SK-N-SH (cell line): ENCODE data around the gene NELFA. TPM values are rescaled to one million over a fixed set of nuclear protein-coding genes. Genes with fewer than 3 reads are reported as not detected.

Experiments
- CTCF ChIA-PET: fragments of 300-600, 350-600 bp; formaldehyde crosslinking; extraction: SDS; loops from one replicate; lab custom pipeline; 2021; lab: Yijun Ruan, JAX
- POLR2A ChIA-PET: fragments of 350-600 bp; sonication (Branson Sonifier 250); formaldehyde crosslinking; extraction: SDS; loops from one replicate; lab custom pipeline; 2020; ENCODE audit warnings: antibody characterized with exemption, inconsistent platforms; lab: Yijun Ruan, JAX
- DNase-seq: peaks from one replicate; pipeline ENCODE4 v3.0.0; 2012
- H2AFZ ChIP-seq: fragments of 200-600 bp; sonication (generic); 2 replicates; pipeline ENCODE4 v1.8.1; 2016; ENCODE audit warnings: antibody characterized with exemption, mild to moderate bottlenecking, low read depth
- H3F3A ChIP-seq: fragments of 200-600 bp; sonication (generic); replicated peaks from 2 replicates; pipeline ENCODE3; 2016; ENCODE audit warnings: antibody characterized with exemption, mild to moderate bottlenecking; ENCODE audit not compliant: insufficient read depth
- H3K27ac ChIP-seq, 2 experiments: fragments of 200-500 bp in 1 of 2; fragments of 200-600 bp in 1 of 2; sonication (Bioruptor generic) in 1 of 2; sonication (generic), shearing (Covaris generic) in 1 of 2; 2 replicates each; pipeline versions ENCODE4 v1.5.1 to v1.6.1; 2014 to 2016; ENCODE audit warnings: low read depth in 2 of 2, inconsistent platforms in 1 of 2, low read length in 1 of 2, mild to moderate bottlenecking in 1 of 2, mixed read lengths in 1 of 2
- H3K27me3 ChIP-seq: fragments of 200-600 bp; sonication (generic), shearing (Covaris generic); 2 replicates; pipeline ENCODE4 v1.6.1; 2016; ENCODE audit warnings: mixed run types; ENCODE audit not compliant: insufficient read depth
- H3K36me3 ChIP-seq, 2 experiments: fragments of 200-500 bp in 1 of 2; fragments of 200-600 bp in 1 of 2; sonication (Bioruptor generic) in 1 of 2; sonication (generic) in 1 of 2; replicated peaks in 1 of 2; 2 replicates each; pipeline versions ENCODE3 to v1.5.1; 2014 to 2016; ENCODE audit warnings: low read length in 1 of 2, mild to moderate bottlenecking in 1 of 2; ENCODE audit not compliant: insufficient read depth in 2 of 2, control insufficient read depth in 1 of 2
- H3K4me1 ChIP-seq, 2 experiments: fragments of 200-500 bp in 1 of 2; fragments of 200-600 bp in 1 of 2; sonication (Bioruptor generic) in 1 of 2; sonication (generic), shearing (Covaris generic) in 1 of 2; 2 replicates each; pipeline versions ENCODE4 v1.5.1 to v1.6.1; 2014 to 2016; ENCODE audit warnings: low read depth in 1 of 2, low read length in 1 of 2, mixed run types in 1 of 2; ENCODE audit not compliant: insufficient read depth in 2 of 2, control insufficient read depth in 1 of 2
- H3K4me2 ChIP-seq: fragments of 200-600 bp; sonication (generic), shearing (Covaris generic); 2 replicates; pipeline ENCODE4 v1.6.1; 2017; ENCODE audit warnings: mixed run types
- H3K4me3 ChIP-seq, 2 experiments: fragments of 200-500 bp in 1 of 2; fragments of 200-600 bp in 1 of 2; sonication (Bioruptor generic) in 1 of 2; sonication (generic), shearing (Covaris generic) in 1 of 2; 2 replicates each; pipeline versions ENCODE4 v1.5.1 to v1.8.1; 2014 to 2016; ENCODE audit warnings: low read depth in 2 of 2, inconsistent platforms in 1 of 2, low read length in 1 of 2, mild to moderate bottlenecking in 1 of 2, mixed read lengths in 1 of 2, moderate library complexity in 1 of 2
- H3K79me2 ChIP-seq: fragments of 200-600 bp; sonication (generic); 2 replicates; pipeline ENCODE4 v1.8.1; 2017; ENCODE audit warnings: mild to moderate bottlenecking; ENCODE audit not compliant: insufficient read depth
- H3K9ac ChIP-seq: fragments of 200-600 bp; sonication (generic); 2 replicates; pipeline ENCODE4 v1.6.1; 2017; ENCODE audit warnings: mixed run types
- H3K9me2 ChIP-seq: fragments of 200-600 bp; sonication (generic); 2 replicates; pipeline ENCODE4 v1.6.1; 2017; ENCODE audit warnings: mixed run types
- H3K9me3 ChIP-seq: fragments of 200-600 bp; sonication (generic); 2 replicates; pipeline ENCODE4 v1.6.1; 2017; ENCODE audit warnings: mixed run types, mild to moderate bottlenecking, moderate library complexity
- H4K20me1 ChIP-seq: fragments of 200-600 bp; sonication (generic); 2 replicates; pipeline ENCODE4 v1.6.1; 2017; ENCODE audit warnings: mild to moderate bottlenecking, mixed run types; ENCODE audit not compliant: insufficient read depth
- CHD2 ChIP-seq: fragments of 150-350 bp; IDR thresholded peaks from 2 replicates; pipeline ENCODE4 v1.6.1; 2018; ENCODE audit warnings: low read length; ENCODE audit not compliant: partially characterized antibody
- ELF1 ChIP-seq: IDR thresholded peaks from 2 replicates; pipeline ENCODE4 v1.4.0; 2012
- EP300 ChIP-seq, 2 experiments: IDR thresholded peaks; 2 replicates each; pipeline versions ENCODE4 v1.4.0 to v1.6.1; 2012; ENCODE audit warnings: borderline replicate concordance in 1 of 2, low read depth in 1 of 2, low read length in 1 of 2
- FOXJ3 ChIP-seq: sonication (generic); formaldehyde crosslinking; IDR thresholded peaks from 2 replicates; pipeline ENCODE4 v1.5.1; 2020; ENCODE audit warnings: mild to moderate bottlenecking, missing genetic modification reagents
- GABPA ChIP-seq: IDR thresholded peaks from 2 replicates; pipeline ENCODE4 v1.4.0; 2012; ENCODE audit warnings: low read depth, mild to moderate bottlenecking
- GATA2 ChIP-seq: sonication (generic); formaldehyde crosslinking; IDR thresholded peaks from 2 replicates; pipeline ENCODE4 v1.5.0; 2020; ENCODE audit warnings: mild to moderate bottlenecking, missing genetic modification reagents
- JUND ChIP-seq: IDR thresholded peaks from 2 replicates; pipeline ENCODE4 v1.4.0; 2012
- MAX ChIP-seq: IDR thresholded peaks from 2 replicates; pipeline ENCODE4 v1.4.0; 2012; ENCODE audit warnings: low read depth
- MXI1 ChIP-seq: IDR thresholded peaks from 2 replicates; pipeline ENCODE4 v1.6.1; 2012; ENCODE audit warnings: mild to moderate bottlenecking, low read depth, low read length, improper control_type of control experiment
- RCOR1 ChIP-seq: fragments of 150-350 bp; IDR thresholded peaks from 2 replicates; pipeline ENCODE4 v1.6.1; 2017; ENCODE audit warnings: antibody characterized with exemption, low read length
- RFX5 ChIP-seq: IDR thresholded peaks from 2 replicates; pipeline ENCODE4 v1.6.1; 2012; ENCODE audit warnings: mild to moderate bottlenecking, improper control_type of control experiment, low read length
- RXRA ChIP-seq: IDR thresholded peaks from 2 replicates; pipeline ENCODE4 v1.4.0; 2012; ENCODE audit warnings: low read depth, mild to moderate bottlenecking, borderline replicate concordance
- SIN3A ChIP-seq: IDR thresholded peaks from 2 replicates; pipeline ENCODE4 v1.6.1; 2012; ENCODE audit warnings: low read depth, mild to moderate bottlenecking, low read length, moderate library complexity, borderline replicate concordance
- SMC3 ChIP-seq: IDR thresholded peaks from 2 replicates; pipeline ENCODE4 v1.6.1; 2012; ENCODE audit warnings: low read depth, low read length, improper control_type of control experiment
- TAF1 ChIP-seq: IDR thresholded peaks from 2 replicates; pipeline ENCODE4 v1.6.1; 2012; ENCODE audit warnings: low read depth, mild to moderate bottlenecking, low read length, moderate library complexity, borderline replicate concordance
- TCF12 ChIP-seq: IDR thresholded peaks from 2 replicates; pipeline ENCODE4 v1.4.0; 2012
- ZBTB33 ChIP-seq: IDR thresholded peaks from 2 replicates; pipeline ENCODE4 v1.4.0; 2012; ENCODE audit warnings: low read depth, borderline replicate concordance
- WGBS: methylation state at CpG from one replicate; pipeline ENCODE4 v1.1.6; 2017; ENCODE audit warnings: low lambda C conversion rate; 5-methylcytosine and 5-hydroxymethylcytosine counted together
- polyA plus RNA-seq, 3 experiments: library from polyadenylated mRNA; depleted of rRNA; stranded (reverse); fragments of >200 nt; gene quantifications; 2 replicates each; pipeline ENCODE4 v1.2.3, GENCODE V29; 2012
- TF ChIP-seq, protein P1 (sequence below): IDR thresholded peaks from 2 replicates; pipeline ENCODE4; 2012
- TF ChIP-seq, protein P2 (sequence below): fragments of 150-350 bp; IDR thresholded peaks from 2 replicates; pipeline ENCODE4 v1.6.1; 2016; ENCODE audit warnings: mild to moderate bottlenecking, low read depth, low read length
- TF ChIP-seq, protein P3 (sequence below): fragments of 150-350 bp; IDR thresholded peaks from 2 replicates; pipeline ENCODE4 v1.6.1; 2017; ENCODE audit warnings: antibody characterized with exemption, low read length, low read depth, borderline replicate concordance
- TF ChIP-seq, protein P4 (sequence below): fragments of 200-600 bp; sonication (generic); IDR thresholded peaks from 2 replicates; pipeline ENCODE4 v1.6.1; 2017; ENCODE audit warnings: antibody characterized with exemption, mild to moderate bottlenecking, moderate library complexity

NELFA gene
- polyA plus RNA-seq, 1 of the 3 experiments (the other 2 are of a cell fraction) = 26.8 TPM

GRCh38 chr4:1987721-1988326 lies 20.9 kb downstream of the NELFA start:
- peaks cover 5% of the 10 kb centered on the region; the same call in 1 of the 2 replicates for H4K20me1 ChIP-seq
- peaks cover 9% of the 10 kb centered on the region for H3K79me2 ChIP-seq
- no peaks in the 10 kb centered on the region for H3K27me3 ChIP-seq
- H3K27ac ChIP-seq = no peak overlapping the region
- POLR2A ChIA-PET = no interaction called here
- WGBS = 99% methylated on average over 15 of the region's 26 CpGs
- H3K9me2 ChIP-seq = no peaks in the 10 kb centered on the region
- no peak overlapping the region for H3K9ac ChIP-seq
- DNase-seq = no peak
- H3K4me3 ChIP-seq = no peak overlapping the region
- peaks cover 7 to 65% of the 10 kb centered on the region in 2 experiments for H3K36me3 ChIP-seq
- peaks cover under 1% of the 10 kb centered on the region for H3F3A ChIP-seq
- H3K4me1 ChIP-seq = peaks cover 0 to 32% of the 10 kb centered on the region in 2 experiments; a peak in 1 of 4 replicates
- TF ChIP-seq MAX (no peak), TCF12 (no peak), FOXJ3 (CRISPR knock-in tag) (no peak), JUND (no peak), TAF1 (no peak), SIN3A (no peak), GABPA (no peak)
- TF ChIP-seq, protein P1, sequence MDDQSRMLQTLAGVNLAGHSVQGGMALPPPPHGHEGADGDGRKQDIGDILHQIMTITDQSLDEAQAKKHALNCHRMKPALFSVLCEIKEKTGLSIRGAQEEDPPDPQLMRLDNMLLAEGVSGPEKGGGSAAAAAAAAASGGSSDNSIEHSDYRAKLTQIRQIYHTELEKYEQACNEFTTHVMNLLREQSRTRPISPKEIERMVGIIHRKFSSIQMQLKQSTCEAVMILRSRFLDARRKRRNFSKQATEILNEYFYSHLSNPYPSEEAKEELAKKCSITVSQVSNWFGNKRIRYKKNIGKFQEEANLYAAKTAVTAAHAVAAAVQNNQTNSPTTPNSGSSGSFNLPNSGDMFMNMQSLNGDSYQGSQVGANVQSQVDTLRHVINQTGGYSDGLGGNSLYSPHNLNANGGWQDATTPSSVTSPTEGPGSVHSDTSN = no peak
- no peaks in the 10 kb centered on the region for H3K9me3 ChIP-seq
- H2AFZ ChIP-seq = no peak overlapping the region
- CTCF ChIA-PET = no interaction called here
- no peak overlapping the region for H3K4me2 ChIP-seq

- Histone ChIP-seq H3K27me3 (no peaks in the 10 kb centered on the region), H3K9me2 (no peaks in the 10 kb centered on the region), H4K20me1 (0 out of 2 replicates have a peak, but pooled peaks cover 5% of the 10 kb centered on the region), H2AFZ (no peak overlapping the region), H3K4me3 (no peak overlapping the region), H3K36me3 (peaks cover 7 to 70% of the 10 kb centered on the region in 2 experiments), H3K79me2 (peaks cover 8% of the 10 kb centered on the region; the same call in 1 of the 2 replicates), H3K9me3 (no peaks in the 10 kb centered on the region), H3K27ac (no peak overlapping the region; a peak in 1 of 4 replicates), H3K9ac (no peak overlapping the region), H3K4me1 (peaks cover 0 to 28% of the 10 kb centered on the region in 2 experiments; a peak in 1 of 4 replicates), H3F3A (peaks cover 5% of the 10 kb centered on the region), H3K4me2 (no peak overlapping the region)
- 95% methylated on average over 7 of the region's 19 CpGs for WGBS
- ChIA-PET POLR2A (interaction anchor here (0.5 to 0.6 kb wide), 2 partner anchors 24 to 855 kb away, joined by 3 to 4 read pairs; no protein-coding TSS in a partner anchor), CTCF (no interaction called here)
- DNase-seq = peak; percentile 19
- TF ChIP-seq, protein P2, sequence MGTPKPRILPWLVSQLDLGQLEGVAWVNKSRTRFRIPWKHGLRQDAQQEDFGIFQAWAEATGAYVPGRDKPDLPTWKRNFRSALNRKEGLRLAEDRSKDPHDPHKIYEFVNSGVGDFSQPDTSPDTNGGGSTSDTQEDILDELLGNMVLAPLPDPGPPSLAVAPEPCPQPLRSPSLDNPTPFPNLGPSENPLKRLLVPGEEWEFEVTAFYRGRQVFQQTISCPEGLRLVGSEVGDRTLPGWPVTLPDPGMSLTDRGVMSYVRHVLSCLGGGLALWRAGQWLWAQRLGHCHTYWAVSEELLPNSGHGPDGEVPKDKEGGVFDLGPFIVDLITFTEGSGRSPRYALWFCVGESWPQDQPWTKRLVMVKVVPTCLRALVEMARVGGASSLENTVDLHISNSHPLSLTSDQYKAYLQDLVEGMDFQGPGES = no peak
- TF ChIP-seq RCOR1 = no peak
- TF ChIP-seq RFX5 = no peak
- no peak for TF ChIP-seq ZBTB33
- TF ChIP-seq, protein P3, sequence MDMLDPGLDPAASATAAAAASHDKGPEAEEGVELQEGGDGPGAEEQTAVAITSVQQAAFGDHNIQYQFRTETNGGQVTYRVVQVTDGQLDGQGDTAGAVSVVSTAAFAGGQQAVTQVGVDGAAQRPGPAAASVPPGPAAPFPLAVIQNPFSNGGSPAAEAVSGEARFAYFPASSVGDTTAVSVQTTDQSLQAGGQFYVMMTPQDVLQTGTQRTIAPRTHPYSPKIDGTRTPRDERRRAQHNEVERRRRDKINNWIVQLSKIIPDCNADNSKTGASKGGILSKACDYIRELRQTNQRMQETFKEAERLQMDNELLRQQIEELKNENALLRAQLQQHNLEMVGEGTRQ = no peak
- TF ChIP-seq, protein P4, sequence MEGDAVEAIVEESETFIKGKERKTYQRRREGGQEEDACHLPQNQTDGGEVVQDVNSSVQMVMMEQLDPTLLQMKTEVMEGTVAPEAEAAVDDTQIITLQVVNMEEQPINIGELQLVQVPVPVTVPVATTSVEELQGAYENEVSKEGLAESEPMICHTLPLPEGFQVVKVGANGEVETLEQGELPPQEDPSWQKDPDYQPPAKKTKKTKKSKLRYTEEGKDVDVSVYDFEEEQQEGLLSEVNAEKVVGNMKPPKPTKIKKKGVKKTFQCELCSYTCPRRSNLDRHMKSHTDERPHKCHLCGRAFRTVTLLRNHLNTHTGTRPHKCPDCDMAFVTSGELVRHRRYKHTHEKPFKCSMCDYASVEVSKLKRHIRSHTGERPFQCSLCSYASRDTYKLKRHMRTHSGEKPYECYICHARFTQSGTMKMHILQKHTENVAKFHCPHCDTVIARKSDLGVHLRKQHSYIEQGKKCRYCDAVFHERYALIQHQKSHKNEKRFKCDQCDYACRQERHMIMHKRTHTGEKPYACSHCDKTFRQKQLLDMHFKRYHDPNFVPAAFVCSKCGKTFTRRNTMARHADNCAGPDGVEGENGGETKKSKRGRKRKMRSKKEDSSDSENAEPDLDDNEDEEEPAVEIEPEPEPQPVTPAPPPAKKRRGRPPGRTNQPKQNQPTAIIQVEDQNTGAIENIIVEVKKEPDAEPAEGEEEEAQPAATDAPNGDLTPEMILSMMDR = no peak
- no peak for TF ChIP-seq CHD2
- TF ChIP-seq RXRA = no peak
- TF ChIP-seq MXI1 = no peak
- TF ChIP-seq GATA2 (CRISPR knock-in tag) = no peak
- no peak for TF ChIP-seq SIN3A
- no peak for TF ChIP-seq SMC3
- TF ChIP-seq ELF1 = no peak
- TF ChIP-seq EP300 (IDR thresholded peaks at IDR 0.05; ENCODE audit: borderline replicate concordance in 1 of 2, low read depth in 1 of 2, low read length in 1 of 2) = no peak
- TF ChIP-seq JUND = no peak
Observed at GRCh38 chr4:1987296-1987695, 21.5 kb downstream of the NELFA start.
